ENCODE data around the gene GOSR2.

DNA sequence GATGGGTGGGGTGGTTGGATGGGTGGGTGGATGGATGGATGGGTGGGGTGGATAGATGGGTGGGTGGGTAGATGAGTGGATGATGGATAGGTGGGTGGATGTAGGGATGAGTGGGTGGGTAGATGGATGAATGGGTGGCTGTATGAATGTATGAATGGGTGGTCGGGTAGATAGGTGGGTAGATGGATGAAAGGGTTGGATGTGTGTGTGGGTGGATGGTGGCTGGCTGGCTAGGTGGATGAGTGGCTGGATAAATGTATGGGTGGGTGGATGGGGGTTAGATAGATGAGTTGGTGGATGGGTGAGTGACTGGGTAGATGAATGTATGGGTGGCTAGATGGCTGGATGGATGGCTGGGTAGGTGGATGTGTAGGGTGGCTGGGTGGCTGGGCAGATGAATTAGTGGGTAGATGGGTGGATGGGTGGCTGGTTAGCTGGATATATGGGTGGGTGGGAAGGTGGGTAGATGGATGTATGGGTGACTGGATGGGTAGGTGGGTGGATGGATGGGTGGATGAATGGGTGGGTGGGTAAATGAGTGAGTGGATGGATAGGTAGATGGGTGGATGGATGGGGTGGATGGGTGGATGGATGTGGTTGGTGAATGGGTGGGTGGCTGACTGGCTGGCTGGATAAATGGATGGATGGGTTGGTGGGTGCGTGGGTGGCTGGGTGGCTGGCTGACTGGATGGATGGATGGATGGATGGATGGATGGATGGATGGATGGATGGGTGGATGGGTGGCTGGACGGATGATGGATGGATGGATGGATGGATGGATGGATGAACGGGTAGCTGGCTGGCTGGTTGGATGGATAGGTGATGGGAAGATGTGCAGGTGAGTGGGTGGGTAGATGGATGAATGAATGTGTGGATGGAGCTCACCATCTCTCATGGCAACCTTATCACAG, 18.9 kb upstream of the GOSR2 start:
- TF ChIP-seq, protein P1, sequence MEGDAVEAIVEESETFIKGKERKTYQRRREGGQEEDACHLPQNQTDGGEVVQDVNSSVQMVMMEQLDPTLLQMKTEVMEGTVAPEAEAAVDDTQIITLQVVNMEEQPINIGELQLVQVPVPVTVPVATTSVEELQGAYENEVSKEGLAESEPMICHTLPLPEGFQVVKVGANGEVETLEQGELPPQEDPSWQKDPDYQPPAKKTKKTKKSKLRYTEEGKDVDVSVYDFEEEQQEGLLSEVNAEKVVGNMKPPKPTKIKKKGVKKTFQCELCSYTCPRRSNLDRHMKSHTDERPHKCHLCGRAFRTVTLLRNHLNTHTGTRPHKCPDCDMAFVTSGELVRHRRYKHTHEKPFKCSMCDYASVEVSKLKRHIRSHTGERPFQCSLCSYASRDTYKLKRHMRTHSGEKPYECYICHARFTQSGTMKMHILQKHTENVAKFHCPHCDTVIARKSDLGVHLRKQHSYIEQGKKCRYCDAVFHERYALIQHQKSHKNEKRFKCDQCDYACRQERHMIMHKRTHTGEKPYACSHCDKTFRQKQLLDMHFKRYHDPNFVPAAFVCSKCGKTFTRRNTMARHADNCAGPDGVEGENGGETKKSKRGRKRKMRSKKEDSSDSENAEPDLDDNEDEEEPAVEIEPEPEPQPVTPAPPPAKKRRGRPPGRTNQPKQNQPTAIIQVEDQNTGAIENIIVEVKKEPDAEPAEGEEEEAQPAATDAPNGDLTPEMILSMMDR (IDR thresholded peaks at IDR 0.05 in 2 of 3, conservative IDR thresholded peaks at IDR 0.05 in 1 of 3; ENCODE audit: borderline replicate concordance in 1 of 3, insufficient read depth in 1 of 3, low read depth in 2 of 3, low read length in 2 of 3): no peak
- TF ChIP-seq SIN3A (IDR thresholded peaks at IDR 0.05; ENCODE audit: low read depth) (no peak), SRF (IDR thresholded peaks at IDR 0.05; ENCODE audit: low read depth) (no peak), ZFX (IDR thresholded peaks at IDR 0.05) (no peak), ZNF274 (IDR thresholded peaks at IDR 0.05; ENCODE audit: low read depth, low read length) (no peak), POLR2AphosphoS5 (IDR thresholded peaks at IDR 0.05; ENCODE audit: low read depth, low read length) (no peak), EZH2 (IDR thresholded peaks at IDR 0.05) (no peak), POLR2A (IDR thresholded peaks at IDR 0.05; ENCODE audit: borderline replicate concordance, extremely low read depth, insufficient read depth, insufficient read length) (no peak), YY1 (IDR thresholded peaks at IDR 0.05; ENCODE audit: extremely low read depth, insufficient replicate concordance, low read depth, low read length) (no peak), SP1 (IDR thresholded peaks at IDR 0.05; ENCODE audit: low read depth) (no peak), CEBPB (IDR thresholded peaks at IDR 0.05; ENCODE audit: low read depth) (no peak), CBX3 (IDR thresholded peaks at IDR 0.05; ENCODE audit: low read depth) (no peak), JUND (IDR thresholded peaks at IDR 0.05) (no peak)
- TF ChIP-seq, protein P2, sequence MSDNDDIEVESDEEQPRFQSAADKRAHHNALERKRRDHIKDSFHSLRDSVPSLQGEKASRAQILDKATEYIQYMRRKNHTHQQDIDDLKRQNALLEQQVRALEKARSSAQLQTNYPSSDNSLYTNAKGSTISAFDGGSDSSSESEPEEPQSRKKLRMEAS (IDR thresholded peaks at IDR 0.05): no peak

All from HCT116 (cell line).